ENCODE data around the gene LNX2. TPM values are rescaled to one million over a fixed set of nuclear protein-coding genes. Genes with fewer than 3 reads are reported as not detected.

LNX2 gene
- polyA plus RNA-seq, 1 donor (not counting 4 experiments of a cell fraction or from before 2014, with no cell fraction given): 17.0 TPM

GRCh38 chr13:27551562-27551961 is 68.8 kb downstream of the LNX2 start:
- TF ChIP-seq EZH2 (IDR thresholded peaks at IDR 0.05; ENCODE audit: low read length) (no peak), CTCF (optimal IDR thresholded peaks at IDR 0.05 in 1 of 3, IDR thresholded peaks at IDR 0.05 in 1 of 3, conservative IDR thresholded peaks at IDR 0.05 in 1 of 3; ENCODE audit: extremely low read depth in 1 of 3, insufficient read depth in 2 of 3, low read length in 3 of 3) (no peak)
- no peak overlapping the region for H3K9ac ChIP-seq (ENCODE audit: control insufficient read depth, extremely low read depth, insufficient read depth, low read length)
- no peaks in the 10 kb centered on the region for H3K79me2 ChIP-seq (ENCODE audit: control insufficient read depth, insufficient read depth, low read length)
- H2AFZ ChIP-seq (ENCODE audit: control insufficient read depth, low read length): no peak overlapping the region
- DNase-seq (ENCODE audit: low read depth, low spot score) (no peak), FAIRE-seq (no peak)
- no peaks in the 10 kb centered on the region for H3K9me3 ChIP-seq (ENCODE audit: control insufficient read depth, low read depth, low read length)
- no peak overlapping the region for H3K4me3 ChIP-seq (ENCODE audit: control insufficient read depth in 2 of 3, extremely low read depth in 1 of 3, insufficient read depth in 2 of 3, low read depth in 1 of 3, low read length in 3 of 3)
- no peak overlapping the region for H3K4me2 ChIP-seq (ENCODE audit: control insufficient read depth, extremely low read depth, insufficient read depth, low read depth, low read length)
- H4K20me1 ChIP-seq (ENCODE audit: control insufficient read depth, extremely low read depth, insufficient read depth, low read length): no peaks in the 10 kb centered on the region
- no peaks in the 10 kb centered on the region for H3K9me1 ChIP-seq (ENCODE audit: control insufficient read depth, extremely low read depth, insufficient read depth, low read length)
- H3K27ac ChIP-seq (ENCODE audit: control insufficient read depth, insufficient read depth, low read length): no peak overlapping the region
- H3K4me1 ChIP-seq (ENCODE audit: control insufficient read depth, extremely low read depth, insufficient read depth, low read length): peaks cover 17% of the 10 kb centered on the region
- dilution Hi-C loops (cut with MboI; ENCODE audit: extremely low pct_ligation_motif_present, low sequenced_read_pairs): no loop called here
- H3K36me3 ChIP-seq (ENCODE audit: control insufficient read depth in 2 of 2, extremely low read depth in 1 of 2, insufficient read depth in 2 of 2, low read length in 2 of 2): peaks cover 10 to 14% of the 10 kb centered on the region in 2 experiments
- no peaks in the 10 kb centered on the region for H3K27me3 ChIP-seq (ENCODE audit: control insufficient read depth, extremely low read depth, insufficient read depth, low read length)

GRCh38 chr13:27549406-27549981 is 70.8 kb downstream of the LNX2 start:
- H2AFZ ChIP-seq (ENCODE audit: control insufficient read depth, low read length): peak overlapping the region; percentile 2
- no peaks in the 10 kb centered on the region for H3K9me3 ChIP-seq (ENCODE audit: control insufficient read depth, low read depth, low read length)
- H3K4me2 ChIP-seq (ENCODE audit: control insufficient read depth, extremely low read depth, insufficient read depth, low read depth, low read length): no peak overlapping the region
- peak overlapping the region; percentile 44 for H3K9ac ChIP-seq (ENCODE audit: control insufficient read depth, extremely low read depth, insufficient read depth, low read length)
- H4K20me1 ChIP-seq (ENCODE audit: control insufficient read depth, extremely low read depth, insufficient read depth, low read length): no peaks in the 10 kb centered on the region
- peaks cover 10 to 18% of the 10 kb centered on the region in 2 experiments for H3K36me3 ChIP-seq (ENCODE audit: control insufficient read depth in 2 of 2, extremely low read depth in 1 of 2, insufficient read depth in 2 of 2, low read length in 2 of 2)
- no peaks in the 10 kb centered on the region for H3K27me3 ChIP-seq (ENCODE audit: control insufficient read depth, extremely low read depth, insufficient read depth, low read length)
- DNase-seq (ENCODE audit: low read depth, low spot score) (peak; percentile 61), FAIRE-seq (peak; percentile 85)
- no peak overlapping the region for H3K4me3 ChIP-seq (ENCODE audit: control insufficient read depth in 2 of 3, extremely low read depth in 1 of 3, insufficient read depth in 2 of 3, low read depth in 1 of 3, low read length in 3 of 3)
- peaks cover 17% of the 10 kb centered on the region for H3K4me1 ChIP-seq (ENCODE audit: control insufficient read depth, extremely low read depth, insufficient read depth, low read length)
- peak overlapping the region; percentile 78 for H3K27ac ChIP-seq (ENCODE audit: control insufficient read depth, insufficient read depth, low read length)
- dilution Hi-C loops (cut with MboI; ENCODE audit: extremely low pct_ligation_motif_present, low sequenced_read_pairs): no loop called here
- TF ChIP-seq EZH2 (IDR thresholded peaks at IDR 0.05; ENCODE audit: low read length) (no peak), CTCF (optimal IDR thresholded peaks at IDR 0.05 in 1 of 3, IDR thresholded peaks at IDR 0.05 in 1 of 3, conservative IDR thresholded peaks at IDR 0.05 in 1 of 3; ENCODE audit: extremely low read depth in 1 of 3, insufficient read depth in 2 of 3, low read length in 3 of 3) (no peak)
- no peaks in the 10 kb centered on the region for H3K79me2 ChIP-seq (ENCODE audit: control insufficient read depth, insufficient read depth, low read length)
- no peaks in the 10 kb centered on the region for H3K9me1 ChIP-seq (ENCODE audit: control insufficient read depth, extremely low read depth, insufficient read depth, low read length)
